Activated CD4-positive, alpha-beta memory T cell treated with anti-CD3 and anti-CD28 coated beads for 36 hours (primary cell): ENCODE results near the gene DENND5B. TPM values are rescaled to one million over a fixed set of nuclear protein-coding genes. Genes with fewer than 3 reads are reported as not detected.
"Not testable (repeated sequence)": the region's sequence is repeated elsewhere in the genome, so short reads cannot be mapped to it uniquely, and the experiment has no call there.

Experiments
- CTCF ChIA-PET: fragments of 350-600 bp; sonication (Branson Sonifier 250); formaldehyde crosslinking; loops from one replicate; lab custom pipeline; 2021; ENCODE audit warnings: antibody characterized with exemption, inconsistent platforms; lab: Charles Lee
- POLR2A ChIA-PET: fragments of 350-600 bp; sonication (Branson Sonifier 250); formaldehyde crosslinking; loops from one replicate; lab custom pipeline; 2021; ENCODE audit warnings: antibody characterized with exemption; lab: Charles Lee
- DNase-seq: peaks from one replicate; pipeline ENCODE4 v3.0.0-alpha.2; 2020
- H3K27ac Mint-ChIP-seq: one replicate; pipeline ENCODE4 v1.8.0; 2021; ENCODE audit warnings: mixed read lengths
- H3K27me3 Mint-ChIP-seq: one replicate; pipeline ENCODE4 v1.8.0; 2021; ENCODE audit warnings: mixed read lengths
- H3K36me3 Mint-ChIP-seq: one replicate; pipeline ENCODE4 v1.8.0; 2021; ENCODE audit warnings: mixed read lengths
- H3K4me1 Mint-ChIP-seq: one replicate; pipeline ENCODE4 v1.8.0; 2021; ENCODE audit warnings: low read depth, mixed read lengths
- H3K4me3 Mint-ChIP-seq: one replicate; pipeline ENCODE4 v1.8.0; 2021; ENCODE audit warnings: mild to moderate bottlenecking, mixed read lengths
- H3K9me3 Mint-ChIP-seq: one replicate; pipeline ENCODE4 v1.8.0; 2021; ENCODE audit warnings: mixed read lengths
- intact Hi-C: fragments of 100-400 bp; cut with micrococcal nuclease; formaldehyde crosslinking; loops from one replicate; pipeline ENCODE4 v1.15.1; 2023
- total RNA-seq, 2 experiments: library from RNA; stranded (reverse); gene quantifications; one replicate each; pipeline ENCODE4 v1.2.3, GENCODE V29; 2021

DENND5B gene
- total RNA-seq, 2 experiments from 2014 or later: 0.10 to 0.17 TPM

GRCh38 chr12:31475610-31476009, 115.3 kb downstream of the DENND5B start:
- DNase-seq, H3K4me3 Mint-ChIP-seq, POLR2A ChIA-PET, CTCF ChIA-PET, H3K4me1 Mint-ChIP-seq, H3K9me3 Mint-ChIP-seq, intact Hi-C loops, H3K27ac Mint-ChIP-seq, H3K36me3 Mint-ChIP-seq, H3K27me3 Mint-ChIP-seq: not testable (repeated sequence)

- no peak for DNase-seq
- Mint-ChIP-seq H3K36me3 (no peaks in the 10 kb centered on the region), H3K9me3 (no peaks in the 10 kb centered on the region), H3K4me1 (no peaks in the 10 kb centered on the region), H3K27me3 (peaks cover 2% of the 10 kb centered on the region), H3K4me3 (no peak overlapping the region), H3K27ac (no peak overlapping the region)
- ChIA-PET POLR2A (no interaction called here), CTCF (no interaction called here)
- intact Hi-C loops: no loop called here
Observed at GRCh38 chr12:31474751-31475150, 116.2 kb downstream of the DENND5B start.

GRCh38 chr12:31471823-31472222, 119.1 kb downstream of the DENND5B start:
- intact Hi-C loops: no loop called here
- DNase-seq: no peak
- Mint-ChIP-seq H3K27ac (no peak overlapping the region), H3K9me3 (no peaks in the 10 kb centered on the region), H3K4me1 (no peaks in the 10 kb centered on the region), H3K36me3 (no peaks in the 10 kb centered on the region), H3K4me3 (no peak overlapping the region), H3K27me3 (peaks cover 2% of the 10 kb centered on the region)
- ChIA-PET POLR2A (no interaction called here), CTCF (no interaction called here)

GRCh38 chr12:31471051-31471450, 119.9 kb downstream of the DENND5B start:
- peaks cover 2% of the 10 kb centered on the region for H3K27me3 Mint-ChIP-seq
- intact Hi-C loops: no loop called here
- H3K4me3 Mint-ChIP-seq: no peak overlapping the region
- H3K27ac Mint-ChIP-seq: no peak overlapping the region
- no peaks in the 10 kb centered on the region for H3K36me3 Mint-ChIP-seq
- ChIA-PET POLR2A (no interaction called here), CTCF (no interaction called here)
- no peaks in the 10 kb centered on the region for H3K4me1 Mint-ChIP-seq
- no peaks in the 10 kb centered on the region for H3K9me3 Mint-ChIP-seq
- no peak for DNase-seq

- CTCF ChIA-PET: no interaction called here
- POLR2A ChIA-PET: no interaction called here
- Mint-ChIP-seq H3K9me3 (no peaks in the 10 kb centered on the region), H3K4me1 (no peaks in the 10 kb centered on the region), H3K36me3 (no peaks in the 10 kb centered on the region), H3K4me3 (no peak overlapping the region), H3K27me3 (peaks cover 4% of the 10 kb centered on the region), H3K27ac (no peak overlapping the region)
- intact Hi-C loops: no loop called here
- no peak for DNase-seq
Observed at GRCh38 chr12:31470459-31470858, 120.5 kb downstream of the DENND5B start.

GRCh38 chr12:31466768-31467167, 124.2 kb downstream of the DENND5B start:
- ChIA-PET POLR2A (no interaction called here), CTCF (no interaction called here)
- H3K27me3 Mint-ChIP-seq: peaks cover 4% of the 10 kb centered on the region
- no peaks in the 10 kb centered on the region for H3K36me3 Mint-ChIP-seq
- H3K4me3 Mint-ChIP-seq: no peak overlapping the region
- H3K9me3 Mint-ChIP-seq: no peaks in the 10 kb centered on the region
- H3K4me1 Mint-ChIP-seq: no peaks in the 10 kb centered on the region
- intact Hi-C loops: no loop called here
- DNase-seq: no peak
- H3K27ac Mint-ChIP-seq: no peak overlapping the region

- no peaks in the 10 kb centered on the region for H3K36me3 Mint-ChIP-seq
- no peak overlapping the region for H3K27ac Mint-ChIP-seq
- no peaks in the 10 kb centered on the region for H3K9me3 Mint-ChIP-seq
- CTCF ChIA-PET: no interaction called here
- intact Hi-C loops: no loop called here
- no peaks in the 10 kb centered on the region for H3K4me1 Mint-ChIP-seq
- DNase-seq: no peak
- POLR2A ChIA-PET: no interaction called here
- peaks cover 4% of the 10 kb centered on the region for H3K27me3 Mint-ChIP-seq
- H3K4me3 Mint-ChIP-seq: no peak overlapping the region
Observed at GRCh38 chr12:31465002-31465401, 125.9 kb downstream of the DENND5B start.

GRCh38 chr12:31460024-31460423, 130.9 kb downstream of the DENND5B start:
- intact Hi-C loops: no loop called here
- H3K27ac Mint-ChIP-seq: no peak overlapping the region
- POLR2A ChIA-PET: no interaction called here
- H3K9me3 Mint-ChIP-seq: no peaks in the 10 kb centered on the region
- no peaks in the 10 kb centered on the region for H3K36me3 Mint-ChIP-seq
- no peaks in the 10 kb centered on the region for H3K4me1 Mint-ChIP-seq
- peaks cover 2% of the 10 kb centered on the region for H3K27me3 Mint-ChIP-seq
- CTCF ChIA-PET: no interaction called here
- H3K4me3 Mint-ChIP-seq: no peak overlapping the region
- DNase-seq: no peak

- POLR2A ChIA-PET: no interaction called here
- intact Hi-C loops: no loop called here
- no peaks in the 10 kb centered on the region for H3K4me1 Mint-ChIP-seq
Observed at GRCh38 chr12:31456562-31456961, 134.4 kb downstream of the DENND5B start.

GRCh38 chr12:31444736-31445135, 146.2 kb downstream of the DENND5B start:
- intact Hi-C loops: loop anchor here (5.0 kb wide), 1 partner anchor 63 kb away; no protein-coding TSS in a partner anchor
- CTCF ChIA-PET: interaction anchor here (0.5 to 0.6 kb wide), 2 partner anchors 121 to 657 kb away, joined by 3 read pairs; no protein-coding TSS in a partner anchor
- Mint-ChIP-seq H3K4me3 (no peak overlapping the region), H3K27me3 (no peaks in the 10 kb centered on the region), H3K36me3 (no peaks in the 10 kb centered on the region), H3K9me3 (no peaks in the 10 kb centered on the region), H3K27ac (no peak overlapping the region), H3K4me1 (no peaks in the 10 kb centered on the region)
- POLR2A ChIA-PET: no interaction called here
- DNase-seq: no peak

More at GRCh38 chr12:31456562-31456961, 134.4 kb downstream of the DENND5B start:
- no peaks in the 10 kb centered on the region for H3K9me3 Mint-ChIP-seq
- no peak overlapping the region for H3K4me3 Mint-ChIP-seq
- no peaks in the 10 kb centered on the region for H3K36me3 Mint-ChIP-seq
- CTCF ChIA-PET: no interaction called here
- no peak for DNase-seq
- H3K27ac Mint-ChIP-seq: no peak overlapping the region
- H3K27me3 Mint-ChIP-seq: peaks cover 2% of the 10 kb centered on the region

GRCh38 chr12:31440586-31440985, 150.3 kb downstream of the DENND5B start:
- DNase-seq: no peak
- intact Hi-C loops: loop anchor here (5.0 kb wide), 1 partner anchor 67 kb away; no protein-coding TSS in a partner anchor
- H3K4me3 Mint-ChIP-seq: no peak overlapping the region
- H3K9me3 Mint-ChIP-seq: no peaks in the 10 kb centered on the region
- CTCF ChIA-PET: no interaction called here
- H3K27ac Mint-ChIP-seq: no peak overlapping the region
- POLR2A ChIA-PET: no interaction called here
- H3K36me3 Mint-ChIP-seq: no peaks in the 10 kb centered on the region
- H3K27me3 Mint-ChIP-seq: peaks cover 3% of the 10 kb centered on the region
- no peaks in the 10 kb centered on the region for H3K4me1 Mint-ChIP-seq

- H3K9me3 Mint-ChIP-seq: no peaks in the 10 kb centered on the region
- no peak overlapping the region for H3K27ac Mint-ChIP-seq
- H3K27me3 Mint-ChIP-seq: peaks cover 3% of the 10 kb centered on the region
- intact Hi-C loops: loop anchor here (5.0 kb wide), 1 partner anchor 67 kb away; no protein-coding TSS in a partner anchor
- CTCF ChIA-PET: no interaction called here
- H3K36me3 Mint-ChIP-seq: no peaks in the 10 kb centered on the region
- DNase-seq: no peak
- H3K4me3 Mint-ChIP-seq: no peak overlapping the region
- POLR2A ChIA-PET: no interaction called here
- H3K4me1 Mint-ChIP-seq: no peaks in the 10 kb centered on the region
Observed at GRCh38 chr12:31440134-31440533, 150.8 kb downstream of the DENND5B start.

GRCh38 chr12:31431721-31432240, 159.2 kb downstream of the DENND5B start:
- Mint-ChIP-seq H3K4me1 (no peaks in the 10 kb centered on the region), H3K36me3 (no peaks in the 10 kb centered on the region), H3K4me3 (no peak overlapping the region), H3K9me3 (no peaks in the 10 kb centered on the region), H3K27ac (no peak overlapping the region), H3K27me3 (peaks cover 1% of the 10 kb centered on the region)
- CTCF ChIA-PET: no interaction called here
- DNase-seq: no peak
- intact Hi-C loops: no loop called here
- POLR2A ChIA-PET: no interaction called here
